DMS53 (cell line): ENCODE measurements around the gene ETV3.

Source experiments
- DNase-seq: peaks from one replicate; lab custom pipeline; 2025; lab: John Stamatoyannopoulos, UW

ETV3 gene

DNA sequence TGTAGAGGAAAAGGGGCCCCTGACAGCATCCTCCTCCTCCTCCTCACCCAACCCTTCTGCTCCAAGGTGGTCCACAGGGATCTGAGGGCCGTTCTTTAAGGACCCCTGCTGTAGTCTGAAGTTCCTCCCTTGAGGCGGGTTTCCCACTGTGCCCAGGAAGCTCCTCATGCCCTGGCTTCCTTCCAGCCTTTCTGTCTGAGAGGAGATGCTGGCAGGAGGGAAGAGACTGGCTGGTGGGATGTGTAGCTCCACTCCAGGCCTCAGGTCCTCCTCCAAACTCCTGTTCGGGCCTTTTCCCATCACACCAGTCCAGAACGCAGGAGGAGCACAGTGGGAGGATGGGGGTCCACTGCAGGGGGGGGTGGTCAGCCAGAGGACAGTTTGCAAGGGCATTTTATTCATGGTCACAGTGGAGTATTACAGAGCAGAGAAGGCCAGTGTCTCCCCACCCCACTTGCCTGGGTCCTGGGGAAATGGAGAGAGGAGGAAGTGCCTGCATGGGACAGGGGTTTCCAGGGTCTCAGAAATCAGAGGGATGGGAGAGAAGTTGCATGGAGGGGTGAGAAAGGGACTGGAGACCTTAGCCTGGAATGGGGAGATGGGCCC lies 46.4 kb downstream of the ETV3 start:
- no peak for DNase-seq

DNA sequence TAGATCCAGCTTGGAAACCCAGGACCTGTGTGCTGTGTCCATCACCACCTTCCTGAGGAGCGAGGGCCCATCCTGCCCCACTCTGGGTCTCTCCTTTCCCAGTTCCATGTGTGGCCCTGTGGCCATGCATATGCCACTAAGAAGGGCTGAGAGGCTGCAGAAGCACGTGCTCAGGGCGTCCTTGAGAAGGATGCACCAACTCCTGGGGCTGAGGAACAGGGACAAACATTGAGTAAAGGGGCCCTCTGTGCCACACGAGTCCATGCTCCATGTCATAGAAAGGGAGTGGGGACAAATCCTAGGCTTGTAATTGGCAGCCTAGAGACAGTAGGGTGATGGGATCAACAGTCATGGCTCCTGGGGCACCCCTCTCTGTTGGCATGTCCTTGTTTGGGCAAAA lies 47.0 kb downstream of the ETV3 start:
- DNase-seq = no peak

GRCh38 chr1:157090771-157091170 lies 47.4 kb downstream of the ETV3 start:
- no peak for DNase-seq

- peak; percentile 87 for DNase-seq
Observed at GRCh38 chr1:157090196-157090647, 48.0 kb downstream of the ETV3 start.

DNA sequence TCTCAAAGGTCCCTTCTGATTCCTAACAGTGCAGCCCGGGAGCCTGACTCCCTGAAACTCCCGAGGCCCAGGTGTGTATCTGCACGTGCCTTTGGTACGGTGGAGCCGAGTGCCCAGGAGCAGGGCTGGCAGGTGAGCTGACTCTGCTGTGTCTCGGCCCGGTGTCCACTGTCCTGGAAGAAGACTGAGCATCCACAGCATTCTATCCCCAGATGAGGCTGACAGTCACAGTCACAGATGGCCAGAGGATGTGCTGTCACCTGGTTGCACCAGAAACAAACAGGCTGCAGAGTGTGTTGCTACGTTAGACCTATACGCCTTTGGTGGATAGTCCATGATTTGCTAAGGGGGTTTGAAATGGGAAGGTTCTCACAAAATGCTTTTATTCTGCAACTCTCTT lies 48.4 kb downstream of the ETV3 start:
- peak; percentile 48 for DNase-seq

- DNase-seq = no peak
Observed at GRCh38 chr1:157088607-157089006, 49.6 kb downstream of the ETV3 start.

GRCh38 chr1:157087030-157087429 lies 51.2 kb downstream of the ETV3 start:
- DNase-seq = no peak

DNA sequence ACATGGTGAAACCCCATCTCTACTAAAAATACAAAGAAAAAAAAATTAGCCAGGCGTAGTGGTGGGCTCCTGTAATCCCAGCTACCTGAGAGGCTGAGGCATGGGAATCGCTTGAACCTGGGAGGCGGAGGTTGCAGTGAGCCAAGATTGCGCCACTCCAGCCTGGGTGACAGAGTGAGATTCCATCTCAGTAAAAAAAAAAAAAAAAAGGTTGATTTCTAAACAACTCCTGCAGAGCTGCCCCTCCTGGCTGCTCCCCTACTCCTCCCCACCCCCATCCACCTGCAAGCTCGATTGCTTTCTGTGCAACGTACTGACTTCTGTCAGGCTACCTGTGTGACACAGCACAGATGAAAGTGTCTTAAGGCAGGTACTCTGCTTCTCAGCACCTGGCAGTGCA lies 51.9 kb downstream of the ETV3 start:
- no peak for DNase-seq

- DNase-seq = no peak
Observed at GRCh38 chr1:157085421-157085820, 52.8 kb downstream of the ETV3 start.

- DNase-seq = no peak
Observed at GRCh38 chr1:157084720-157085119, 53.5 kb downstream of the ETV3 start.

DNA sequence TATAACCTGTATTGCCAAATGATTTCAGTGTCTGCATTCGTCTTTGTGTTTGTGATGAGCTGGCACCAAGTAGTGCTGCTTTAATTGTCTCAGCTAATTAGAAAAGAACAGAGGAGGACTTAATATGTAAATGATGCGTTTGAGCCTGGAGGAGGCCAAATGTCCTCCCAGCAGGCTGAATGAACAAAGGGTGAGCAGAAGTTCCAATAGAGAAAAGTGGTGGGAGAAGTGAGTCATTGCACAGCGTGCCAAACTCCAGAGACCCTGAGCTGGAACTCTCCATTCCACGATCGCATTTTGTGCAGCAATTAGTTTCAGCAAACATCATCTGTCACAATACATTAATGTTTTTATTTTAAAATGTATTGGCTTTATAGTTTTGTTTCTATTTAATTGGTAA lies 56.5 kb downstream of the ETV3 start:
- no peak for DNase-seq

DNA sequence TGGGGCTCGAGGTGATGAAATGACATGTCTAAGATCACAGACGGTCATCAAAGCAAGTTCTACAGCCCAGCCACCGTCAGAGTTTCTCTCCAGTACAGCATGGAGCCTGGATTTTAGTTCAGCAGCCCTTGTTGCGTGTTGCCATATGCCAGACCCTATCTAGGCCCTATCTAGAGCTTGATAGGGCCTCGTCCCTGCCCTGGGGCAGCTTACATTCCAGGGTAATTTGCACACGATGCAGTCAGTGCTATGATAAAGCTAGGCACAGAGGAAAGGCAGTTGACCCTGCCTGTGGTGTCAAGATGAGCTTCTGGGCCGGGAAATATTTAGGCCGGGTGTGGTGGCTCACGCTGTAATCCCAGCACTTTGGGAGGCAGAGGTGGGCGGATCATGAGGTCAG lies 57.5 kb downstream of the ETV3 start:
- no peak for DNase-seq

GRCh38 chr1:157077394-157077793 lies 60.8 kb downstream of the ETV3 start:
- no peak for DNase-seq

GRCh38 chr1:157073944-157074685 lies 64.1 kb downstream of the ETV3 start:
- peak; percentile 89 for DNase-seq
